Endodermal cell (in vitro differentiated cells): Measurements from ENCODE around the gene OR2J2. TPM values are rescaled to one million over a fixed set of nuclear protein-coding genes. Genes with fewer than 3 reads are reported as not detected.
"Not testable (repeated sequence)": the region's sequence is repeated elsewhere in the genome, so short reads cannot be mapped to it uniquely, and the experiment has no call there.

Source experiments
- DNase-seq: peaks from one replicate; pipeline ENCODE4 v3.0.0-alpha.2; 2017
- H3K27ac ChIP-seq: 2 replicates; pipeline ENCODE4 v1.5.1; 2013; ENCODE audit warnings: mild to moderate bottlenecking, low read depth, low read length, moderate library complexity
- H3K27me3 ChIP-seq: 2 replicates; pipeline ENCODE4 v1.6.1; 2013; ENCODE audit warnings: mild to moderate bottlenecking, low read length, moderate library complexity; ENCODE audit not compliant: insufficient read depth, control insufficient read depth, poor library complexity, severe bottlenecking
- H3K36me3 ChIP-seq: 2 replicates; pipeline ENCODE4 v1.7.0; 2013; ENCODE audit warnings: mild to moderate bottlenecking, low read length, moderate library complexity; ENCODE audit not compliant: control insufficient read depth, insufficient read depth
- H3K4me1 ChIP-seq: one replicate; pipeline ENCODE4 v1.7.0; 2013; ENCODE audit warnings: low read length; ENCODE audit not compliant: control insufficient read depth, insufficient read depth
- H3K4me3 ChIP-seq: 2 replicates; pipeline ENCODE4 v1.5.1; 2013; ENCODE audit warnings: mild to moderate bottlenecking, low read length, moderate library complexity
- H3K9ac ChIP-seq: 2 replicates; pipeline ENCODE4 v1.6.1; 2013; ENCODE audit warnings: mild to moderate bottlenecking, low read length, moderate library complexity; ENCODE audit not compliant: poor library complexity, severe bottlenecking; ENCODE audit errors: extremely low read depth
- H3K9me3 ChIP-seq: 2 replicates; pipeline ENCODE4 v1.6.1; 2013; ENCODE audit warnings: mild to moderate bottlenecking, low read length, moderate library complexity; ENCODE audit not compliant: control insufficient read depth
- H3K27ac Mint-ChIP-seq: 2 replicates; pipeline ENCODE4 v1.8.0; 2020; ENCODE audit warnings: mixed read lengths
- H3K27me3 Mint-ChIP-seq: 2 replicates; pipeline ENCODE4 v1.8.0; 2021; ENCODE audit warnings: mild to moderate bottlenecking, mixed read lengths; ENCODE audit not compliant: insufficient read depth
- H3K36me3 Mint-ChIP-seq: 2 replicates; pipeline ENCODE4 v1.8.0; 2020; ENCODE audit warnings: low read depth, mixed read lengths
- H3K4me1 Mint-ChIP-seq: 2 replicates; pipeline ENCODE4 v1.8.0; 2020; ENCODE audit warnings: mixed read lengths
- H3K4me3 Mint-ChIP-seq: 2 replicates; pipeline ENCODE4 v1.8.0; 2020; ENCODE audit warnings: mild to moderate bottlenecking, moderate library complexity, mixed read lengths
- H3K9me3 Mint-ChIP-seq: 2 replicates; pipeline ENCODE4 v1.8.0; 2020; ENCODE audit warnings: mild to moderate bottlenecking, mixed read lengths
- CTCF ChIP-seq: fragments of 200-600 bp; sonication (generic); conservative IDR thresholded peaks from 2 replicates; pipeline ENCODE4 v1.5.0; 2021; ENCODE audit warnings: antibody characterized with exemption, mild to moderate bottlenecking
- WGBS, 2 experiments: methylation state at CpG; one replicate each; pipeline versions ENCODE4 v1.1.5 to v1.1.7; 2013; ENCODE audit warnings: missing lambda C conversion rate in 2 of 2, mixed read lengths in 1 of 2; ENCODE audit not compliant: insufficient coverage in 1 of 2, insufficient read length in 1 of 2; 5-methylcytosine and 5-hydroxymethylcytosine counted together
- total RNA-seq, 2 donors: library from RNA; stranded (reverse); fragmentation: NEBNext Ultra II Directional in 1 of 2; extraction: Animal tissue kit (Norgen Biotek cat#: 25700) in 1 of 2; gene quantifications; 2 replicates in 1 of 2; 3 replicates in 1 of 2; pipeline ENCODE4 v1.2.1, GENCODE V29; 2021

Gene OR2J2
- total RNA-seq, 2 donors from 2014 or later = not detected

GRCh38 chr6:29171736-29172135, 1.0 kb downstream of the OR2J2 start:
- Mint-ChIP-seq H3K27me3 (no peaks in the 10 kb centered on the region), H3K4me1 (peaks cover 4% of the 10 kb centered on the region)

GRCh38 chr6:29183594-29183993, 12.9 kb downstream of the OR2J2 start:
- H3K27ac Mint-ChIP-seq = no peak overlapping the region
- H3K9me3 Mint-ChIP-seq = peaks cover 21% of the 10 kb centered on the region
- no peaks in the 10 kb centered on the region for H3K27me3 ChIP-seq
- H3K27ac ChIP-seq = no peak overlapping the region
- H3K9ac ChIP-seq = no peak overlapping the region
- WGBS, 2 experiments = 85 to 100% methylated on average over 1 of the region's 1 CpG
- H3K4me1 ChIP-seq = no peaks in the 10 kb centered on the region
- H3K36me3 Mint-ChIP-seq = no peaks in the 10 kb centered on the region
- H3K4me3 Mint-ChIP-seq = no peak overlapping the region
- no peak overlapping the region for H3K4me3 ChIP-seq
- TF ChIP-seq CTCF = no peak
- no peaks in the 10 kb centered on the region for H3K36me3 ChIP-seq
- no peak for DNase-seq
- H3K4me1 Mint-ChIP-seq = no peaks in the 10 kb centered on the region
- H3K9me3 ChIP-seq = no peaks in the 10 kb centered on the region
- H3K27me3 Mint-ChIP-seq = peaks cover 7% of the 10 kb centered on the region

More at GRCh38 chr6:29171736-29172135, 1.0 kb downstream of the OR2J2 start:
- no peak overlapping the region for H3K27ac Mint-ChIP-seq
- Histone ChIP-seq H3K36me3 (no peaks in the 10 kb centered on the region), H3K9me3 (no peaks in the 10 kb centered on the region), H3K4me1 (no peaks in the 10 kb centered on the region), H3K27me3 (no peaks in the 10 kb centered on the region), H3K27ac (no peak overlapping the region), H3K9ac (no peak overlapping the region), H3K4me3 (no peak overlapping the region)
- H3K9me3 Mint-ChIP-seq = no peaks in the 10 kb centered on the region
- no peak overlapping the region for H3K4me3 Mint-ChIP-seq
- WGBS, 2 experiments = 67 to 97% methylated on average over 1 of the region's 1 CpG
- H3K36me3 Mint-ChIP-seq = no peaks in the 10 kb centered on the region
- no peak for TF ChIP-seq CTCF
- no peak for DNase-seq

GRCh38 chr6:29188659-29189058, 18.0 kb downstream of the OR2J2 start:
- not testable (repeated sequence) for H3K9ac ChIP-seq, DNase-seq, H3K36me3 ChIP-seq, H3K36me3 Mint-ChIP-seq, H3K4me1 Mint-ChIP-seq, H3K27ac ChIP-seq, H3K4me3 ChIP-seq, H3K27me3 Mint-ChIP-seq, H3K27ac Mint-ChIP-seq, H3K9me3 ChIP-seq, H3K27me3 ChIP-seq, H3K4me3 Mint-ChIP-seq, H3K4me1 ChIP-seq
- WGBS, 2 experiments = 93% methylated on average over 1 of the region's 1 CpG; no CpG with 5 or more reads in 1 of the 2 experiments
- H3K9me3 Mint-ChIP-seq = peaks cover 36% of the 10 kb centered on the region
